Right hindlimb (tissue), 1 donor: ENCODE measurements around the gene SCD5.

Experiments used
- DNase-seq: peaks from one replicate; pipeline ENCODE4 v3.0.0-alpha.2; 2018

Gene SCD5

GRCh38 chr4:82718162-82718940 lies 80.2 kb downstream of the SCD5 start:
- no peak for DNase-seq

GRCh38 chr4:82715731-82716617 lies 82.6 kb downstream of the SCD5 start:
- no peak for DNase-seq

- no peak for DNase-seq
These were observed 84.7 kb downstream of the SCD5 start for GRCh38 chr4:82713856-82714255.

GRCh38 chr4:82712561-82712960 lies 86.0 kb downstream of the SCD5 start:
- DNase-seq, result no peak

GRCh38 chr4:82711158-82711785 lies 87.3 kb downstream of the SCD5 start:
- no peak for DNase-seq

- DNase-seq, result no peak
These were observed 88.2 kb downstream of the SCD5 start for GRCh38 chr4:82710197-82710929.

- no peak for DNase-seq
These were observed 89.6 kb downstream of the SCD5 start for GRCh38 chr4:82708982-82709381.

- DNase-seq, result no peak
These were observed 92.1 kb downstream of the SCD5 start for GRCh38 chr4:82706349-82707000.

GRCh38 chr4:82705928-82706300 lies 92.7 kb downstream of the SCD5 start:
- no peak for DNase-seq

- no peak for DNase-seq
These were observed 93.2 kb downstream of the SCD5 start for GRCh38 chr4:82705169-82705927.

GRCh38 chr4:82704156-82704555 lies 94.4 kb downstream of the SCD5 start:
- no peak for DNase-seq

- no peak for DNase-seq
These were observed 100.2 kb downstream of the SCD5 start for GRCh38 chr4:82698412-82698811.

- DNase-seq, result no peak
These were observed 101.0 kb downstream of the SCD5 start for GRCh38 chr4:82697561-82697960.

GRCh38 chr4:82696117-82696860 lies 102.3 kb downstream of the SCD5 start:
- DNase-seq, result no peak

GRCh38 chr4:82694892-82695291 lies 103.7 kb downstream of the SCD5 start:
- no peak for DNase-seq

- peak; percentile 54 for DNase-seq
These were observed 104.5 kb downstream of the SCD5 start for GRCh38 chr4:82694046-82694445.

- DNase-seq, result no peak
These were observed 106.4 kb downstream of the SCD5 start for GRCh38 chr4:82692101-82692780.

- DNase-seq, result no peak
These were observed 107.2 kb downstream of the SCD5 start for GRCh38 chr4:82691431-82691830.

- DNase-seq, result no peak
These were observed 110.4 kb downstream of the SCD5 start for GRCh38 chr4:82688091-82688795.

GRCh38 chr4:82687531-82687930 lies 111.1 kb downstream of the SCD5 start:
- no peak for DNase-seq
